Stimulated activated CD4-positive, alpha-beta T cell treated with anti-CD3 and anti-CD28 coated beads, Interleukin-12 subunit alpha, Interleukin-12 subunit beta, amount 100 ng/mL, for 4 hours (primary cell): Measurements from ENCODE around the gene AUTS2.

ENCODE experiments used
- DNase-seq: peaks from one replicate; pipeline ENCODE4 v3.0.0-alpha.2; 2020

The AUTS2 gene

DNA sequence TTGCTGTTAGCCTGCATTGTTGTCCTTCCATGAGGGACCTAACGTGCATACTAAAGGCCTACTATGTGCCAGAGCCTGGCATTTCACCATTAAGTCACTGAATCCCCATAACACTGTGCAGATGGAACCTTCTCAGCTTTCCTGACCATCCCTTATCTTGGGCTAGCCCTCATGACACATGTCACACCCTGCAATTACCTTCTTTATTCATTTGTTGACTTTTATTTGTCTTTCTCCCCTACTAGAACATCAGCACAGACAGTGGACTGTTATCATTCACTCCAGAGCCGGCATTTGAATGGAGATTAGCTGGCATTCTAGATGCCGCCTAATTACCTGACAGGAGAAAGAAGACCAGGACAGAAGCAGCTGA lies 1062.5 kb downstream of the AUTS2 start:
- DNase-seq: no peak

DNA sequence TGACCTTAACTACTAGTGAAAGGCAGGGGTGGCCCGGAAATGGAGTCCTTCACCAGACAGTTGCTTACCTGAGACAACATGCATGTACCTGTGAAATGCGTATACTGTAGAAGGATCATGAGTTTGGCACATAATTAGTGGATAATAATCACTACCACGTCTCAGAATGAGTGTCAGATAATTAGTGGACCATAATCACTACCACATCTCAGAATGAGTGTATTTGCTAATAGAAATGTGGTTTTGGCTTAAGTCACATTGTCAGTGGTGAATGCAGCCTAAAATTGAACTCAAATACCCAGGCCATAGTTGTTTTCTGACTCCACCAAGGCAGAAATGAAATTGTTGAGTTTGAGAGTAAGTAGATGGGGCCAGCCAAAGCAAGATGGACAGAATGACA lies 1065.4 kb downstream of the AUTS2 start:
- DNase-seq: no peak

DNA sequence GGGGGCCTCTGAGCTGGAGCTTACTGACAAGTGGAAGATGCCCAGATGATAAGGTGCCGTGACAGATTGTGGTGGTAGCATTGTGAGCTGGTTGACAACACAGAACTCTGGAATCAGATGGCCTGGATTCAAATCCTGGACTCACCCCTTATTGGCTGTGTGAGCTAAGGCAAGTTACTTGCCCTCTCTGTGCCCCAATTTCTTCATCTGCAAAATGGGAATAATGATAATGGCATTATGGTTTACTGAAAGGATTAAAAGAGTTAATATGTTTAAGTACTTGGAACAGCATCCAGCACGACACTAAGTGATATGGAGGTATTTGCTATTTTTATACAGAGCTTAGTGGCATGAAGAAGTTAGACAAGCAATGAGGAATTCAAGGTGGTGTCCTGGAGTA lies 1067.7 kb downstream of the AUTS2 start:
- DNase-seq: no peak

DNA sequence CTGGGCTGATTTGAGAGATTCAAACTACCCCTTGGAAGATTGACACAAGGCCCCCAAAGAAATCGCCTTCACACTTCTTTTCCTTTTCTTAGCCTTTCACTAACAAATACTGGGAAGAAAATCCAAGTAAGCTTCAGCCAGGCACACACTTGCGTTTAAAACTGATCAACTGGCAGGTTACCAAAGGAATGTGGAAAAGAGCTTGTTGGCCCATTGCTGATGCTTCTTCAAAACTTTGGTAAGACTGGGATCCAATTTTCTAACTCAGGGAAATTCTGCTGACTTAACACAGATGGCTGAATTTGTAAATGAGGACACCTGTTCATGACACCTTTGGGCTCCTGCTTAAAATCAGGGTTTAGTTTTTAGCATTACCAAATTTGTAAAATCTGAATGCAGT lies 1069.1 kb downstream of the AUTS2 start:
- DNase-seq: no peak

DNA sequence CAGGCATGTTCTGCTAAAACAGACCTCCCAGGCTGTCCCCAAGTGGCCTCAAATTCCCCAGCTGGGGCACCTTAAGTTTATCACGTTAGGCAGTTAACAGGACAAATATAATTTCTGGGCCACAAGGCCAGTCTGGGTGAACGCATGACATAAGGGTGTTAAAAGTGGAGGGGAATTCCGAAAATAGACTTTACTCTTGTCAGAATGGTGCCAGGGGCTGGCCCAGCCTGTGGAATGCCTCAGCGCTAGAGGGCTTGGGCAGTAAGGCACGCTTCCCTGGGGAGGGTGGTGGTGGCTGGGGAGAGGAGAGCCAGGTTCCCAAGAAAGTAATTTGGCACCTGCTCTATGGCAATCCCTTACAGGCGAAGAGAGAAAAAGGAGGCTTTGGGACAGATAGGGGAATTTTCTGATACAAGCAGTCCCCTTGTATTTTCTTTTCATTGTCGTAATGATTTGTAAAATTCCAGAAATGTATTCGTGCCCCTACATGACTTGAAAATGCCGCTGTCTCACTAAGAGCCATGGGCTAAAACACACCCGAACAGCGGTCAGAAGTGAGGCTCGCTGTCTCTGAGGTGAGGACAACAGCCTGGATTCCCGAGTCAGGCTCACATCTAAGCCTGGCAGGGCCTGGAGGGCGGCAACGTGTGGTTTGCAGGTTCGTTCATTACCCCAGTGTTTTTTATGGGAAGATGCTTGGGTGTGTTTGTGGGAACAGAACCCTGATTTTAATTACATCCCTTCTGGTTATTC lies 1070.5 kb downstream of the AUTS2 start:
- no peak for DNase-seq

DNA sequence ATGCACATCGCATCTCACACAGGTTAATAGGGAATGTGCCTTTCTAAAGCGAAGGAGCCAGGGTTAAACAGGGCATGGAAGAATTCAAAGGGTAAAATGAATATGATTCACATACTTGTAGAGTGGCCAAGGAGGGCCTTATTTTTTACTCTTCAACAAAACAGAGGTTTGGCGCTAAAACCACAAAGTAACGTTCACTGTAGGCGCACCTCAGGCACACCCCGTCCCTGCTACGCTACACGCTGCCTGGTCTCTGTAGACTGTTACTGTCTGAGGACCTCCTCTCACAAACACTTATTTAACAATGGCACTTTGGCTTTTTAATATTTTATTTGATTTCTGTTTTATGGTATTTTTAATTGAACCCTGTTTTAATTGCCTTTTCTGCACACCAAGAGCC lies 1071.6 kb downstream of the AUTS2 start:
- no peak for DNase-seq

DNA sequence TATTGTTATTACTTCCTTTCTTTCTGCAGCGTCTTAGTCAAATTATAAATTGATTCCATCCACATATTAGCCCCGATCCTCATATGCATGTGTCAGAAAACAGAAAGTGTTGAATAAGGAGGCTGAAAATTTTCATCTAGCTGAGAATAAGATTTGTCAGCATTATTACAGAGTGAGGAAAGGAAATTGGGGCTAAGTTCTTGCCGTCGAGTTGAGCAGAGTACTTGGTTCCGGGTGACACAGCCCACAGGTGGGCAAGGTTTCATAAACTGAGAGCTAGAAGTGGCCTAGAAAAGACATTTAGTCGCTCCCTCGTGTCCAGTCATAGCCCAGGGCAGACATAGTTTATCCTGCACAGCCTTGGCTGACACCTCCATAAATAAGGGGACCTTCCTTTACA lies 1072.0 kb downstream of the AUTS2 start:
- DNase-seq: no peak

DNA sequence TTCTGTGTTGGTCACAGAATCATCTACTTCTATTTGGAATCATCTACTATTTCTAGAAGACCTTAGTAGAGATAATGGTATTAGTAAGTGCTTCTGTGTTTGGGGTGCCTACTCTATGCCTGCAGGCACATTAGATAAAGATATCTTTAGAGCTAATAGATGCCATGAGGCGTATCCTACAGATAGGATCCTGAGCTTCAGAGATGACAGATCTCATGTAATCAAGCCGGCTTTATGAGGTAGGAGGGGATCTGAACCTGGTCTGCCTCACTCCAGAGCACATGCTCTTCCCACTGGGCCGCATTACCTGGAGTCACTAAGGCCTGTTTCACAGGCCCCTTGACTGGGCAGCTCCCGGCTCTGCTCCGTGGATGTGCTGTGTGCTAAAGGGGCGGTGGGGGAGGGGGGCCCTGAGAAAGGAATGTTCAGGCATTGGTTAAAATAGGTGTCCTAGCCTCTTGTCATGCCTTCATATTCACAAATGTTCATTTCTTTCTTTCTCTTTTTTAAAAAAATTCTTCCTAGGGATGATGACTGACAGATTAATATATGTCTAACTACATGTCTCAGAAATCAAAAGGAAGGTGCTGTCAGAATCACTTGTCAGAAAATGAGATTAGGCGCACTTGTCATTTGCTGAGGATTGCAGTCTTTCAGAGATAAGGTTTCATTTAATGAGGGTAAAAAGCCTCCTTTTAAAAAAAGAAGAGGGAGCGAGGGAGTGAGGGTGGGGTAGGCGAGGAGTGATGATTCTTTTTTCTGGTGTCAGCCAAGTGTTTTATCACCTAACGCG lies 1075.7 kb downstream of the AUTS2 start:
- DNase-seq: no peak

DNA sequence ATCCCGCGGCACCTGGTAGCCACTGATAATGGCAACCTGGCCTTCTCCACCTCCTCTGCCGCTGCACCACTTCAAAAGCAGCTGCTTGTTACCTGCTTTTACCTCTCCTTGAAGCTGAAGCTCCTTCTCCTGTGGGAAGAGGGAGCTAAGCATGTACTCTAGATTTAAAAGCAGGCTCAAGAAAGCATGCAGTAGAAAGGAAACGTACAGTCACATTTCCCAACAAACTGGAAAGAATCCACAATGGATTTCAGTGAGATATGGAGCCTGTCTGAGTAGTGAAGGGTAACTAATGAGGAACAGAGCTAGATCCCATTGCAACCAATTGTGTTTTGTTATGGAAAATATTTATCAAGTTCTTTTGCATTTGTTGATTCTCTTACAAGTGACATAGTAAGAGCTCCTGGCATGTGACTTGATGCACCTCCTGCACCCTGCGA lies 1076.3 kb downstream of the AUTS2 start:
- no peak for DNase-seq

DNA sequence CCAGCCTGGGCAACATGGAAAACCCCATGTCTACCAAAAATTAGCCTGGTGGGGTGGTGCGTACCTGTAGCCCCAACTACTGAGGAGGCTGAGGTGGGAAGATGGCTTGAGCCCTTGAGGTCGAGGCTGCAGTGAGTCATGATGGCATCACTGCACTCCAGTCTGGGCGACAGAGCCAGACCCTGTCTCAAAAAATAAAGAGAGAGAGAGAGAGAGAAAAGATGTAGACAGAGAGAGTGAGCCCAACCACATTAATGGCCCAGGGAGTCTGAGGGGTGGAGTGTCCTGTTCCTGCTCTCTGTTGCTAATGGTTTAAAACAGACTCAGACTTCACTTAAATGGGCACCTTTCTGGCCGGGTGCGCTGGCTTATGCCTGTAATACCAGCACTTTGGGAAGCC lies 1078.0 kb downstream of the AUTS2 start:
- DNase-seq: no peak

DNA sequence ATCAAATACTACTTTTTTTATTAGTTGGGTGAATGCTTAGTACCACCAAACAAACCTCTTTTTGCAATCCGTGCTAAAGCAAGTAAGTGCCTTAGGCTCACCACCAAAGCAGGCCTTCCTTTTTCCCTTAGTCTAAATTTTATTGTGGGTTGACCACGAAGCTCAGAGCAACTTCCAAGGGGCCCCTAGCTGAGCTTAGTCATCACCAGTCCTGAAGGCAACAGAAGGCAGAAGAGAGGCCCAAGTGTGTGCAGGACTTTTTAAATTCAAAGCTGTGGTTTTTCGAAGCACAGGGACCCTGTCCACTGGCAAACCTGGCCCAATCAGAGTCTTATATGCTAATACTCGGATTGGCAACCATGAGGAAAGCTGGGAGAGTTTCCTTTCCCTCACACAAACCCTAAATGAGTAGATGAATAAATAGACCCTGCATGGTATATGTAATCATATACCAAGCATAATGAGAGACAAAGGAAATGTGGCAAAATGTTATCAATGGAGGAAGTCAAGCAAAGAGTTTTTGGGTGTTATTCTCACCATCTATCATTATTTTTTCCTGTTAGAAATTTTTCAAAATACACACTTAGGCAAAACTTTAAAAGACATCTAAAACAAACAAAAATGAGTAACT lies 1080.5 kb downstream of the AUTS2 start:
- no peak for DNase-seq

DNA sequence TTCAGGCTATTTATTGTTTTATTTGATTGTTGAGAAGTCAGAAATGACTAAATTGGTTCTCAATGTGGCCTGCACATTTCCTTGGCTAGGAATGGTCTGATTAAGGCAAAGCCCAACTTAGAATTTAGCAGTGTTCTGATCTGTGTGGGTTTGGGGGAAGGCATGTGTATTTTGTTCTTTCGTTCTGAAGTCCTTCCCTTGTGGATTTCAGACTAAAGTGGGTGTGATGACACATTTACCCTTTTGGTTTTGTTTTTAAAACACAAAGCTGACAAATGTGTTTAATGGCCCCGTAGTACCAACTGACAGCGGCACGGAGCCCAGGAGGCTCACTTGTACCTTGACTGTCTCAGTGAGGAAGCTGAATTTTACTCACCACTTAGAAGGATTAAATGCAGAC lies 1081.4 kb downstream of the AUTS2 start:
- DNase-seq: no peak

DNA sequence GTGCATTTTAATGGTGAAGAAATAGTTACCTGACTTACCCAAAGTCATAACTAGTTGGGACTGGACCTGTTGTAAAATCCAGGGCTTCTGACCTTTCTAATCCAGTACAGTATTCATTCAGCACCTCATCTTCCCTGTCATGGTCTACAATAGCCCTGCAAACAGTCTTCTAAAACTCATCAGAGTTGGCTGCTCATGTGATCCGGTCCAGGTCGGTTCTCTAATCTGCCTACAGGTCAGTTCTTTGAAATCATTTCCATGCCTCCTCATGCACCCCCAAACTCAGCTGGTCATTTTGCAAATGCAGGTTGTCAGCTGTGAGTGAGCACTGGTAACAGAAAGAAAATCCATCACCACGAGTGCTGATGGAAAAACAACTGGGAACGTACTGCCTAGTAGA lies 1082.0 kb downstream of the AUTS2 start:
- no peak for DNase-seq

DNA sequence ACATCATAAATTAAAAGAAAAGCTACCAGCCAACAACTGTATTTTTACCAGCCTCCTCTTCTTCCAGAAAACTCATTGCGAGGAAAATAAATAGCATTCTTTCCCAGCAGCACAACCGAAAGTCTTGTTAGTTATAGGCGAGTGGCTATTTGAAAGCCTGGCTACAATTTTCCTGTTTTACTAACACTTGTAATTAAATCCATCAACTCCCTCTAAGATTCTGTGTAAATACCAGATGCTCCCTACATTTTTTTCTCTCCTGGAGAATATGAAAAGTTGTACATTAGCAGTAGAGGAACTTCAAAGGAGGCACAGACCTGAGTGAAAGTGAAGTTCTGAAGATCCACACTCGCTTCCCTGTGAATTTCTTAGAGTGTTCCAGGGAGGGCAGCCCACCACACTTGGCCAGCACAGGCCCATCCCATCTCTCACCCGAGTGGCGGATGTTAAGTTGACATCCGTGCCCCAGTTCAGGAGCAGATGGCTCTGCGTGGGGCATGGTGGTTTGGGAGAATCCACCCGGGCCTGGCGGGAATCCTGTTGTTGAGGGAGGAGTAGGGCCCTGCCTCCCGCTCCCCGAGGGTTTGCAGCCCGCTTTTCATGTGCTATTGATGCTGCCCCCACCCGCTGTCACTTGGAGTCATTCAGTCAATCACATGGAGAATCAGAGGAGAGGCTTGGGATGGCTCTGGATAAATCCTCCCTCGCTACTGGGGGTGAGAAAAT lies 1082.6 kb downstream of the AUTS2 start:
- no peak for DNase-seq

DNA sequence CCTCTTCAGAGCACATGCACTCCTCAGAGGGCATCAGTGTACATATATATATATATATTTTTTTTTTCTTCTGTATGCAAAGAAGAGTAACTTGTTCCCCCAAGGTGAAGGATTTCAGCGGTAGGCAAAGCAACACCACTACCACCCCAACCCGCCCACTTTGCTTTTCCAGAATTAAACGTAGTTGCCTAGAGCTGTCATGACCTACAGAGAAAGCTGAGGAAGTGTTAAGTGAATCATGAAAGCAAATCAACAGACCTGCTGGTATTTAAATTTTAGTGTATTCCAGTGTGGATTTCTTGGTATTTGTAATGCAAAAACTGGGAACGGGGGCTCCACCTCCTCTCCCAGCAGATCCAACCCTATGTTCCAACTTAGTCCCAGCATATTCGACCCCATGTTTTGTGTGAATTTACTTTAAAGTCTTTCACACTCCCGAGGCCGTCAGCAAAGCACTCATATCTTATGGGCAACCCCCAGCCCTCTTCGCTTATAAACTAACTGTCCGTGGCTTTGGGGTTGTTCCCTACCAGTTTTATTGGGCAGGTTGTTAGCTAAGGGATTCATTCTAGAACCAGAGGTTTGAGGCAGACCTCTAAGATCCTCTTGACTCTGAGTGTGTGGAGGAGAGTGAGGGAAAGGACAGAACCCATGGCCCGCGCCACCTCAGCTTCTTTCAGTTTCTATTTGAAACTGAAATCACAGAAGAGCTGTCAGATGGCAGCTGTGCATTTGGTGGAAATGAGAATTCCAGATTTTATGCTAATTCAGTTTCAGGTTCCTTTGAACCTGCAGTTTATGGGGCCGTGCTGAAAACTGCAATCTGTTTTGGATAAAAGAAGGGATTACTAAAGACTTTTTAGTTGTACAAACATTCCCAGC lies 1083.4 kb downstream of the AUTS2 start:
- no peak for DNase-seq

DNA sequence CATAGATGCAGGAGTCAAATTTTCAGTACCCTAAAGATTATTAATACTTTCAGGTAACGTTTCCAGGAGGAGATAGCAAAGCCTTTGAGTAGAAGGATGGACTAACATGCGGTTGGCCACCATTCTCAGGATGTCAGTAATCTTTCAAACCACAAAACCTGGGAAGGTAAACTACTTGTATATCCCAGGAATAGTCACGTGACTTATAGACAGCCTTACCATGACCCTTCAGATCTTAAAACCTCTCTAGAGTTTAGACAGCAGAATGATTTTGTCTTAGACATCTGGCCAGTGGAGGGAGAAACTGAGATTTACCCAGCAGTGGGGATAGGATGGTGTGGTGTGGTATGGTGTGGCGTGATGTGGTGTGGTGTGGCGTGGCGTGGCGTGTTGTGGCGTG lies 1085.9 kb downstream of the AUTS2 start:
- no peak for DNase-seq

DNA sequence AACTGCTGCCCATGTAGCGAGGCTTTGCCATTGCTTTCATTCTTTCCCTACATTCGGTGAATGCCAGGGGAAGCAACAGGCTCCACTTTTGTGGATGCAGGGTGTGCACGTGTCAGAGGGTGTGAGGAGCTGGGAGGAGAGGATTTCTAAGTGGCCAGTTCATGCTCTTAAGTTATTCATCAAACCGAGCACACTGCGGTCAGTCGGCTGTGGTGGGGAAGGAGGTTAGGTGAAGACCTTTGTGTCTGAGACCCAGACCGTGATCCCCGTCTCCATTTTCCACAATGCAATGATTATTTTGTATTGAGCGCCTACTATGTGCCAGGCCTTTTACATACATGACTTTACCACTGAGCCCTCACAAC lies 1095.0 kb downstream of the AUTS2 start:
- DNase-seq: no peak

DNA sequence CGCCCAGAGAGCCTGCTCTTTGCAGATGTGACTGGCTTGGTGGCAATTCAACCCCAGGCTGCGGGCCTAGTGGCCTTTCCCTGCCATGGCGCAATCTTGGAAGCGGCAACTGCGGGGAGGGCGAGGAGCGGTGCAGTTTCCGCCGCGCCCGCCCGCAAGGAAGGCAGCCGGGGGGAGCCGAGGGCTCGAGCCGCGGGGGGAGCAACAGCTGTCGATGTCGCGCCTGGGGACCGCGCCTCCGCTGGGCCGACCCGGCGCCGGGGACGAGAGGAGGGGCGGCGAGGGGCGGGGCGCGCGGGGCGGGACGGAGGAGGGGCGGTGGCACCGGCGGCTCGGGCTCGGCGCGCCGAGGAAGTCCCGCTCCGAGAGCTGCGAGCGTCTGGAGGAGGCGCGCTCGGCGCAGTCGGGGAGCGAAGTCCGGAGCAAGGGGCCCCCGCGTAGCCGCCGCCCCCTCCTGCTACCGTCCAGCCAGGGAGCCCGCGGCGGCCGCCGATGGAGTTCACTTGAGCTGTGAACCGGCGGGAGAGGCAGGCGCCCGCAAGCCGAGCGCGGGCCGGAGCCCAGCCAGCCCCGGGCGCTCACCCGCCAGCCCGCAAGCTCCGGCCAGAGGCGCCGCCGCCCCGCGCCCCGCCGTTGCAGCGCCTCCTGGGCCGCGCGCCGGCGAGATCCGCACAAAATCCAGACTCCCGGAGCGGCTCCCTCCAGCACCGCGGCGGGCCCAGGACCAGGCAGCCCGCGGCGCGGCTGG lies 1095.6 kb downstream of the AUTS2 start:
- DNase-seq: peak; percentile 45

DNA sequence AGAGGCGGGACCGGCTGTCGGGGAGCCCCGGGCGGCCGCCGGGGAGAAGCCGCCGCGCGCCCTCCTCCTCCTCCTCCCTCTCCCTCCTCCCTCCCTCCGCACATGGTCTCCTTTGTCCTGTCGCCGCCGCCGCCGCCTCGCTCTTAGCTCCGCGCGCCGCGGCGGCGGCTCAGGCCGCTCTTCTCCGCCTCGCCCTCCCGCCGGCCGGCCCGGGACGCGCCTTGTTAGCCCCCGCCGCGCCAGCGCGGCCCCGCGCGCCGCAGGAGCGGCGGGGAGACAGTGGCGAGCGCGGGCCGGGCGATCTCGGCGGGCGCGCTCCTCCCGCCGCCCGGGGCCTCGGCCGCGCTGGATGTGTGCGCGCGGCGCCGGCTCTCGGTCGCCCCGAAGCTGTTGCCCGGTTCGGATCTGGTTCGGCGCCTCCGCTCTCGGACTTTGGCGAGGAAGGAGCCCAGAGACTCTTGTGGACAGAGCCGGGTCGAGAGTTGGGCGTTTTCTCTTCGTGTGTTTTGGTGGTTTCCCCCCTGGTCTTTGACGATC lies 1096.2 kb downstream of the AUTS2 start:
- DNase-seq: no peak

DNA sequence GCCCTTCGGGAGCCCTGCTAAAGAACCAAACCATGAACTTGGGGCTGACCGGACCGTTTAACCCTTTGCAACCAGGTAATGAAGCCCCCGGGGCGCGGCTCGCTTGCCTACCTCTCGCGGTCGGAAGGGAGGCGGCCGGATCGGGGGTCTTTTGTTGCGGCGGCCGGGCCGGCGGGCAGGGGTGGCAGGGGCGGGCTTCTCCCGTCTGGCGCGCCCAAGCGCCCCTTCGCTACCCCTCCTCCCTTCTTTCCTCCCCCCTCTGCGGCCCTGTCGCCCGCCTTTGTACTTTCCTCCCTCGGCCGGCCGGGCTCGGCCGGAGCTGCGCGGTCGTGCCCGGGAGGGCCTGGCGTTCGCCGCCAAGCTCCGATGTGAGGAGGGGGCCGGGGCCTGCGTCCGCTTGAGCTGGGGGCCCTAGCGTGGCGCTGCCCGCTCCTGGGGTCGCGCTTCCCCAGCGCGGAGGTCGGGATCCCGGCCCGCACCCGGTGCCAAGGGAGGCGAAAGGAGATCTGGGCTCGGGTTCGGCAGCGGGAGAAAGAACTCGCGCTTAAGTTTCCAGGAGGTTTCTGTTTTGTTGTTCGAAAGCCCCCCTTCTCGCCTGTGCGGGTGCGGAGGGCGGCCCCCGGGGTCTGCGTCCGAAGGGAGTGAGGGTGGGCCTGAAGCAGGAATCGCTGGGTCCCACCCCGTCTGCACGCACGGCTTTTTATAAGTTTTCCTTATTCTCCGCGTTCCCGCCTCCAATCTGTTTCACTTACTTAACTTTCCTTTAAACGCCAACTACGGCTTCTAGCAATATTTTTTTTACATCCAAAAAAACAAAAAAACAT lies 1096.9 kb downstream of the AUTS2 start:
- DNase-seq: no peak

DNA sequence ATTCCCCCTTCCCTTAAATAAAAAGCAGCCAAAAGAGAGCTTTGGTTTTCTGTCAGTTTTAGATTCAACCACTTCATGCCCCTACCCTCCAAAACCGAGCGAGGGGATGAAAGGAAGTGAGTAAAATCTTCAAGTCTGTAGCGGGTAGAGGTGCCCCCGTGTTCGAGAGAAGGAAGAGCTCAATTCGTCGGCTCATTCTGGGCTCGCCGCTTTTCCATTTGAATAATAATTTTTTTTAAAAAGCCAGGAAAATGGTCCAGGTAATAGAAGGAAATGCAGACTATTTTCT lies 1097.5 kb downstream of the AUTS2 start:
- no peak for DNase-seq
